HCT116 (cell line): Measurements from ENCODE around the gene SETD3. TPM values are rescaled to one million over a fixed set of nuclear protein-coding genes. Genes with fewer than 3 reads are reported as not detected.

Experiments
- ATAC-seq: fragments of 200-7000 bp; cut with Tn5 transposase; 2 replicates; pipeline ENCODE4 v1.9.1; 2020; ENCODE audit warnings: mild to moderate bottlenecking, moderate library complexity
- BruUV-seq: library from RNA; stranded (reverse); fragments of 400-500 nt; replicated peaks from 2 replicates; lab custom pipeline; 2021; lab: Mats Ljungman, UMichigan
- CTCF ChIA-PET: fragments of 300-600 bp; sonication (Branson Sonifier 250); formaldehyde crosslinking; loops from one replicate; lab custom pipeline; 2021; ENCODE audit warnings: antibody characterized with exemption; lab: Charles Lee
- POLR2A ChIA-PET: fragments of 300-600, 350-600 bp; sonication (Branson Sonifier 250); formaldehyde crosslinking; loops from one replicate; lab custom pipeline; 2021; ENCODE audit warnings: antibody characterized with exemption; lab: Charles Lee
- RAD21 ChIA-PET, 2 experiments: fragments of 300-600 bp; sonication (Branson Sonifier 250); formaldehyde crosslinking; loops; one replicate each; lab custom pipeline; 2023; ENCODE audit warnings: low total read pairs in 2 of 2; ENCODE audit not compliant: uncharacterized antibody in 2 of 2, unreplicated experiment in 2 of 2, low non-redundant PET in 1 of 2; lab: Charles Lee
- DNase-seq: peaks from one replicate; pipeline ENCODE4 v3.0.0-alpha.2; 2010; ENCODE audit warnings: low read depth, low spot score
- H2AFZ ChIP-seq: fragments of 200-600 bp; shearing (Covaris generic), sonication (generic); 2 replicates; pipeline ENCODE4 v1.6.1; 2017; ENCODE audit warnings: low read depth, mixed run types, mixed read lengths, antibody characterized with exemption, low read length; ENCODE audit not compliant: poor library complexity, severe bottlenecking
- H3K27ac ChIP-seq: 2 replicates; pipeline ENCODE4 v1.5.1; 2012; ENCODE audit warnings: low read depth, low read length
- H3K27me3 ChIP-seq: fragments of 200-600 bp; sonication (generic); 2 replicates; pipeline ENCODE4 v1.6.1; 2016; ENCODE audit warnings: mixed run types, low read length, mixed read lengths; ENCODE audit not compliant: insufficient read depth
- H3K36me3 ChIP-seq, 2 experiments: fragments of 200-500 bp in 1 of 2; fragments of 200-600 bp in 1 of 2; sonication (Bioruptor generic) in 1 of 2; sonication (generic) in 1 of 2; 2 replicates each; pipeline versions ENCODE4 v1.5.1 to v1.6.1; 2014 to 2016; ENCODE audit warnings: low read length in 2 of 2, inconsistent platforms in 1 of 2, mixed read lengths in 1 of 2, mixed run types in 1 of 2; ENCODE audit not compliant: insufficient read depth in 2 of 2, control insufficient read depth in 1 of 2
- H3K4me1 ChIP-seq, 2 experiments: fragments of 200-600 bp in 1 of 2; sonication (generic) in 1 of 2; 2 replicates each; pipeline versions ENCODE4 v1.5.1 to v1.6.1; 2012 to 2017; ENCODE audit warnings: low read length in 2 of 2, inconsistent platforms in 1 of 2, mild to moderate bottlenecking in 1 of 2, mixed read lengths in 1 of 2, mixed run types in 1 of 2, moderate library complexity in 1 of 2; ENCODE audit not compliant: insufficient read depth in 2 of 2, control insufficient read depth in 1 of 2
- H3K4me2 ChIP-seq: fragments of 200-600 bp; sonication (generic); 2 replicates; pipeline ENCODE4 v1.6.1; 2017; ENCODE audit warnings: mixed run types, low read length, mixed read lengths
- H3K4me3 ChIP-seq, 2 experiments: fragments of 200-600 bp in 1 of 2; sonication (generic) in 1 of 2; replicated peaks in 1 of 2; 2 replicates each; pipeline ENCODE4 v1.5.1; 2011 to 2016; ENCODE audit warnings: low read length in 2 of 2, control low read depth in 1 of 2, low read depth in 1 of 2, mild to moderate bottlenecking in 1 of 2, mixed read lengths in 1 of 2, mixed run types in 1 of 2
- H3K79me2 ChIP-seq: fragments of 200-600 bp; sonication (generic); 2 replicates; pipeline ENCODE4 v1.6.1; 2017; ENCODE audit warnings: mild to moderate bottlenecking, mixed run types, low read length, moderate library complexity, mixed read lengths; ENCODE audit not compliant: insufficient read depth
- H3K9ac ChIP-seq: fragments of 200-600 bp; sonication (generic); 2 replicates; pipeline ENCODE4 v1.6.1; 2016; ENCODE audit warnings: low read length, mixed read lengths
- H3K9me2 ChIP-seq: fragments of 200-600 bp; sonication (generic), shearing (Covaris generic); 2 replicates; pipeline ENCODE4 v1.6.1; 2017; ENCODE audit warnings: mixed run types, mild to moderate bottlenecking, moderate library complexity; ENCODE audit not compliant: insufficient read depth
- H3K9me3 ChIP-seq, 2 experiments: fragments of 200-500 bp in 1 of 2; fragments of 200-600 bp in 1 of 2; sonication (Bioruptor generic) in 1 of 2; sonication (generic) in 1 of 2; 2 replicates each; pipeline ENCODE4 v1.6.1; 2014 to 2017; ENCODE audit warnings: low read length in 2 of 2, mixed read lengths in 2 of 2, inconsistent platforms in 1 of 2, low read depth in 1 of 2, mild to moderate bottlenecking in 1 of 2, mixed run types in 1 of 2, moderate library complexity in 1 of 2; ENCODE audit not compliant: control insufficient read depth in 1 of 2, insufficient read depth in 1 of 2
- H4K20me1 ChIP-seq: fragments of 200-600 bp; sonication (generic), shearing (Covaris generic); 2 replicates; pipeline ENCODE4 v1.6.1; 2017; ENCODE audit warnings: mixed run types, mild to moderate bottlenecking, moderate library complexity; ENCODE audit not compliant: insufficient read depth
- CEBPB ChIP-seq: IDR thresholded peaks from 2 replicates; pipeline ENCODE4 v1.6.1; 2012; ENCODE audit warnings: low read depth
- EGR1 ChIP-seq: IDR thresholded peaks from 2 replicates; pipeline ENCODE4 v1.6.1; 2012; ENCODE audit warnings: low read depth
- ELF1 ChIP-seq: IDR thresholded peaks from 2 replicates; pipeline ENCODE4 v1.6.1; 2012; ENCODE audit warnings: low read depth, borderline replicate concordance
- EZH2 ChIP-seq: fragments of 200-600 bp; sonication (generic); IDR thresholded peaks from 2 replicates; pipeline ENCODE4 v1.6.1; 2017; ENCODE audit warnings: antibody characterized with exemption, mixed run types
- EZH2phosphoT487 ChIP-seq: fragments of 200-600 bp; IDR thresholded peaks from 2 replicates; pipeline ENCODE4 v1.6.1; 2018; ENCODE audit warnings: antibody characterized with exemption, borderline replicate concordance
- POLR2A ChIP-seq: IDR thresholded peaks from 2 replicates; pipeline ENCODE4 v1.7.0; 2011; ENCODE audit warnings: borderline replicate concordance; ENCODE audit not compliant: insufficient read depth, insufficient read length; ENCODE audit errors: extremely low read depth
- POLR2AphosphoS5 ChIP-seq: IDR thresholded peaks from 2 replicates; pipeline ENCODE4 v1.6.1; 2011; ENCODE audit warnings: mild to moderate bottlenecking, low read depth, low read length, moderate library complexity
- RAD21 ChIP-seq: IDR thresholded peaks from 2 replicates; pipeline ENCODE4 v1.6.1; 2012; ENCODE audit warnings: low read depth, mild to moderate bottlenecking
- SIN3A ChIP-seq: IDR thresholded peaks from 2 replicates; pipeline ENCODE4 v1.6.1; 2012; ENCODE audit warnings: low read depth
- SP1 ChIP-seq: IDR thresholded peaks from 2 replicates; pipeline ENCODE4 v1.6.1; 2012; ENCODE audit warnings: low read depth
- SRF ChIP-seq: IDR thresholded peaks from 2 replicates; pipeline ENCODE4 v1.6.1; 2012; ENCODE audit warnings: low read depth
- TCF7L2 ChIP-seq: IDR thresholded peaks from 2 replicates; pipeline ENCODE4 v1.7.0; 2011; ENCODE audit warnings: borderline replicate concordance, inconsistent platforms; ENCODE audit not compliant: insufficient read depth, insufficient read length; ENCODE audit errors: extremely low read depth
- YY1 ChIP-seq: IDR thresholded peaks from 2 replicates; pipeline ENCODE4 v1.6.1; 2011; ENCODE audit warnings: low read length, low read depth, moderate library complexity, mild to moderate bottlenecking; ENCODE audit not compliant: insufficient replicate concordance; ENCODE audit errors: extremely low read depth
- ZFX ChIP-seq: fragments of 450-650 bp; IDR thresholded peaks from 2 replicates; pipeline ENCODE4 v1.6.1; 2017
- ZNF274 ChIP-seq: fragments of 200-500 bp; sonication (Bioruptor generic); IDR thresholded peaks from 2 replicates; pipeline ENCODE4 v1.6.1; 2014; ENCODE audit warnings: mild to moderate bottlenecking, low read depth, low read length, inconsistent platforms
- intact Hi-C: fragments of 100-400 bp; cut with micrococcal nuclease; formaldehyde crosslinking; loops from 2 replicates; pipeline ENCODE4 v1.10.0; 2022
- total RNA-seq: library from RNA; stranded (reverse); gene quantifications from one replicate; pipeline ENCODE4 v1.2.1, GENCODE V29; 2021; ENCODE audit not compliant: unreplicated experiment
- TF ChIP-seq, protein P1 (sequence below): IDR thresholded peaks from 2 replicates; pipeline ENCODE4 v1.6.1; 2012
- TF ChIP-seq, protein P2 (sequence below), 3 experiments: fragments of 200-600 bp in 1 of 3; sonication (generic) in 1 of 3; IDR thresholded peaks in 2 of 3; conservative IDR thresholded peaks in 1 of 3; 2 replicates each; pipeline ENCODE4 v1.5.1; 2012 to 2017; ENCODE audit warnings: low read depth in 2 of 3, low read length in 2 of 3, antibody characterized with exemption in 1 of 3, borderline replicate concordance in 1 of 3, control low read depth in 1 of 3, mild to moderate bottlenecking in 1 of 3, mixed read lengths in 1 of 3, mixed run types in 1 of 3, moderate library complexity in 1 of 3; ENCODE audit not compliant: insufficient read depth in 1 of 3
- TF ChIP-seq, protein P3 (sequence below): IDR thresholded peaks from 2 replicates; pipeline ENCODE4 v1.6.1; 2012; ENCODE audit warnings: low read depth

SETD3 gene
- total RNA-seq, 1 experiment from 2014 or later: 46.6 TPM

GRCh38 chr14:99381688-99382060 is 99.0 kb downstream of the SETD3 start (continued):
- TF ChIP-seq, protein P1, sequence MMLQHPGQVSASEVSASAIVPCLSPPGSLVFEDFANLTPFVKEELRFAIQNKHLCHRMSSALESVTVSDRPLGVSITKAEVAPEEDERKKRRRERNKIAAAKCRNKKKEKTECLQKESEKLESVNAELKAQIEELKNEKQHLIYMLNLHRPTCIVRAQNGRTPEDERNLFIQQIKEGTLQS: no peak
- TF ChIP-seq YY1: no peak
- TF ChIP-seq SRF: no peak
- no peak for TF ChIP-seq SP1
- no peak for TF ChIP-seq RAD21
- TF ChIP-seq ZFX: no peak
- TF ChIP-seq, protein P2, sequence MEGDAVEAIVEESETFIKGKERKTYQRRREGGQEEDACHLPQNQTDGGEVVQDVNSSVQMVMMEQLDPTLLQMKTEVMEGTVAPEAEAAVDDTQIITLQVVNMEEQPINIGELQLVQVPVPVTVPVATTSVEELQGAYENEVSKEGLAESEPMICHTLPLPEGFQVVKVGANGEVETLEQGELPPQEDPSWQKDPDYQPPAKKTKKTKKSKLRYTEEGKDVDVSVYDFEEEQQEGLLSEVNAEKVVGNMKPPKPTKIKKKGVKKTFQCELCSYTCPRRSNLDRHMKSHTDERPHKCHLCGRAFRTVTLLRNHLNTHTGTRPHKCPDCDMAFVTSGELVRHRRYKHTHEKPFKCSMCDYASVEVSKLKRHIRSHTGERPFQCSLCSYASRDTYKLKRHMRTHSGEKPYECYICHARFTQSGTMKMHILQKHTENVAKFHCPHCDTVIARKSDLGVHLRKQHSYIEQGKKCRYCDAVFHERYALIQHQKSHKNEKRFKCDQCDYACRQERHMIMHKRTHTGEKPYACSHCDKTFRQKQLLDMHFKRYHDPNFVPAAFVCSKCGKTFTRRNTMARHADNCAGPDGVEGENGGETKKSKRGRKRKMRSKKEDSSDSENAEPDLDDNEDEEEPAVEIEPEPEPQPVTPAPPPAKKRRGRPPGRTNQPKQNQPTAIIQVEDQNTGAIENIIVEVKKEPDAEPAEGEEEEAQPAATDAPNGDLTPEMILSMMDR (IDR thresholded peaks at IDR 0.05 in 2 of 3, conservative IDR thresholded peaks at IDR 0.05 in 1 of 3; ENCODE audit: borderline replicate concordance in 1 of 3, insufficient read depth in 1 of 3, low read depth in 2 of 3, low read length in 2 of 3): no peak
- TF ChIP-seq ZNF274: no peak

- ATAC-seq: no peak
- H3K9ac ChIP-seq: no peak overlapping the region
- peaks cover 9 to 27% of the 10 kb centered on the region in 2 experiments for H3K4me1 ChIP-seq
- 0 out of 2 replicates have a peak, but pooled peaks cover under 1% of the 10 kb centered on the region for H3K27me3 ChIP-seq
- H3K4me3 ChIP-seq: no peak overlapping the region
- H3K4me2 ChIP-seq: no peak overlapping the region
- POLR2A ChIA-PET: no interaction called here
- CTCF ChIA-PET: interaction anchor here (1.4 to 5.6 kb wide), 4 partner anchors 8 to 61 kb away, joined by 7 to 37 read pairs (median 10); no protein-coding TSS in a partner anchor
- H2AFZ ChIP-seq: no peak overlapping the region
- intact Hi-C loops: no loop called here
- no peaks in the 10 kb centered on the region for H3K9me3 ChIP-seq
- H3K9me2 ChIP-seq: no peaks in the 10 kb centered on the region
- RAD21 ChIA-PET: no interaction called here
- DNase-seq: no peak
- H3K36me3 ChIP-seq: no peaks in the 10 kb centered on the region
- no TSS peak for BruUV-seq
- no peaks in the 10 kb centered on the region for H3K79me2 ChIP-seq
- H3K27ac ChIP-seq: no peak overlapping the region
- no peaks in the 10 kb centered on the region for H4K20me1 ChIP-seq
- TF ChIP-seq SIN3A: no peak
- no peak for TF ChIP-seq CEBPB
- TF ChIP-seq, protein P2 (IDR thresholded peaks at IDR 0.05 in 2 of 3, conservative IDR thresholded peaks at IDR 0.05 in 1 of 3; ENCODE audit: borderline replicate concordance in 1 of 3, insufficient read depth in 1 of 3, low read depth in 2 of 3, low read length in 2 of 3): no peak
- TF ChIP-seq, protein P3, sequence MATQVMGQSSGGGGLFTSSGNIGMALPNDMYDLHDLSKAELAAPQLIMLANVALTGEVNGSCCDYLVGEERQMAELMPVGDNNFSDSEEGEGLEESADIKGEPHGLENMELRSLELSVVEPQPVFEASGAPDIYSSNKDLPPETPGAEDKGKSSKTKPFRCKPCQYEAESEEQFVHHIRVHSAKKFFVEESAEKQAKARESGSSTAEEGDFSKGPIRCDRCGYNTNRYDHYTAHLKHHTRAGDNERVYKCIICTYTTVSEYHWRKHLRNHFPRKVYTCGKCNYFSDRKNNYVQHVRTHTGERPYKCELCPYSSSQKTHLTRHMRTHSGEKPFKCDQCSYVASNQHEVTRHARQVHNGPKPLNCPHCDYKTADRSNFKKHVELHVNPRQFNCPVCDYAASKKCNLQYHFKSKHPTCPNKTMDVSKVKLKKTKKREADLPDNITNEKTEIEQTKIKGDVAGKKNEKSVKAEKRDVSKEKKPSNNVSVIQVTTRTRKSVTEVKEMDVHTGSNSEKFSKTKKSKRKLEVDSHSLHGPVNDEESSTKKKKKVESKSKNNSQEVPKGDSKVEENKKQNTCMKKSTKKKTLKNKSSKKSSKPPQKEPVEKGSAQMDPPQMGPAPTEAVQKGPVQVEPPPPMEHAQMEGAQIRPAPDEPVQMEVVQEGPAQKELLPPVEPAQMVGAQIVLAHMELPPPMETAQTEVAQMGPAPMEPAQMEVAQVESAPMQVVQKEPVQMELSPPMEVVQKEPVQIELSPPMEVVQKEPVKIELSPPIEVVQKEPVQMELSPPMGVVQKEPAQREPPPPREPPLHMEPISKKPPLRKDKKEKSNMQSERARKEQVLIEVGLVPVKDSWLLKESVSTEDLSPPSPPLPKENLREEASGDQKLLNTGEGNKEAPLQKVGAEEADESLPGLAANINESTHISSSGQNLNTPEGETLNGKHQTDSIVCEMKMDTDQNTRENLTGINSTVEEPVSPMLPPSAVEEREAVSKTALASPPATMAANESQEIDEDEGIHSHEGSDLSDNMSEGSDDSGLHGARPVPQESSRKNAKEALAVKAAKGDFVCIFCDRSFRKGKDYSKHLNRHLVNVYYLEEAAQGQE: no peak
- TF ChIP-seq POLR2A: no peak
- TF ChIP-seq ZFX: no peak
- TF ChIP-seq POLR2AphosphoS5: no peak
- TF ChIP-seq EZH2phosphoT487: no peak
- no peak for TF ChIP-seq ELF1
- no peak for TF ChIP-seq EZH2
- TF ChIP-seq EGR1: no peak
- no peak for TF ChIP-seq TCF7L2
Measured at GRCh38 chr14:99380991-99381687, 99.5 kb downstream of the SETD3 start.
